ENCODE data around the gene CD79B.

DNA sequence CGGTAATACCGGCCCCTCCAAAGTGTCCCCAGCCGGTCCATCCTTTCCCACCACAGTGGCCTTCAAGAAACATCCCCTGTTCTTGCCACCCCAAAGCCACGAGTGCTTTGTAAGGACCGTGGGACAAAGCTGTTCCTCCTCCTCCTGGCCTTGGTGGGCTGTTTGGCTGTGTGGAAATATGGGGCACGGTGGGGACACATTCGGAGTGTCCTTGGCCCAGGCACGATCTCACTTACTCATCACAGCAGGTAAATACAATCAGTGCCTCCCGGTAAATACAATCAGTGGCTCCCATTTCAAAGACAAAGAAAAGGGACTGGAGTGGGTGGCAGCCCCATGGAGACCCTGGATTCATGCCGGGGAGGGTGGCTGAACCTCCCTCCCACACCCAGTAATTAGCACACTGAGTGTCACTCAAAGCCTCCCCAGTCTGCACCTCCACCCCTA lies 30.2 kb upstream of the CD79B start:
- TF ChIP-seq, protein P1, sequence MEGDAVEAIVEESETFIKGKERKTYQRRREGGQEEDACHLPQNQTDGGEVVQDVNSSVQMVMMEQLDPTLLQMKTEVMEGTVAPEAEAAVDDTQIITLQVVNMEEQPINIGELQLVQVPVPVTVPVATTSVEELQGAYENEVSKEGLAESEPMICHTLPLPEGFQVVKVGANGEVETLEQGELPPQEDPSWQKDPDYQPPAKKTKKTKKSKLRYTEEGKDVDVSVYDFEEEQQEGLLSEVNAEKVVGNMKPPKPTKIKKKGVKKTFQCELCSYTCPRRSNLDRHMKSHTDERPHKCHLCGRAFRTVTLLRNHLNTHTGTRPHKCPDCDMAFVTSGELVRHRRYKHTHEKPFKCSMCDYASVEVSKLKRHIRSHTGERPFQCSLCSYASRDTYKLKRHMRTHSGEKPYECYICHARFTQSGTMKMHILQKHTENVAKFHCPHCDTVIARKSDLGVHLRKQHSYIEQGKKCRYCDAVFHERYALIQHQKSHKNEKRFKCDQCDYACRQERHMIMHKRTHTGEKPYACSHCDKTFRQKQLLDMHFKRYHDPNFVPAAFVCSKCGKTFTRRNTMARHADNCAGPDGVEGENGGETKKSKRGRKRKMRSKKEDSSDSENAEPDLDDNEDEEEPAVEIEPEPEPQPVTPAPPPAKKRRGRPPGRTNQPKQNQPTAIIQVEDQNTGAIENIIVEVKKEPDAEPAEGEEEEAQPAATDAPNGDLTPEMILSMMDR (IDR thresholded peaks at IDR 0.05; ENCODE audit: low read length): no peak
- no peak for TF ChIP-seq EZH2 (optimal IDR thresholded peaks at IDR 0.05; ENCODE audit: low read depth, low read length)
- no peak for TF ChIP-seq EZH2phosphoT487 (IDR thresholded peaks at IDR 0.05; ENCODE audit: low read length)
